Activated T-cell treated with anti-CD3 and anti-CD28 coated beads for 1 hour (primary cell): Measurements from ENCODE around the gene MSRB1.

Experiments used
- DNase-seq: peaks from one replicate; pipeline ENCODE4 v3.0.0-alpha.2; 2020; ENCODE audit warnings: low read depth

The MSRB1 gene, protein sequence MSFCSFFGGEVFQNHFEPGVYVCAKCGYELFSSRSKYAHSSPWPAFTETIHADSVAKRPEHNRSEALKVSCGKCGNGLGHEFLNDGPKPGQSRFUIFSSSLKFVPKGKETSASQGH

DNA sequence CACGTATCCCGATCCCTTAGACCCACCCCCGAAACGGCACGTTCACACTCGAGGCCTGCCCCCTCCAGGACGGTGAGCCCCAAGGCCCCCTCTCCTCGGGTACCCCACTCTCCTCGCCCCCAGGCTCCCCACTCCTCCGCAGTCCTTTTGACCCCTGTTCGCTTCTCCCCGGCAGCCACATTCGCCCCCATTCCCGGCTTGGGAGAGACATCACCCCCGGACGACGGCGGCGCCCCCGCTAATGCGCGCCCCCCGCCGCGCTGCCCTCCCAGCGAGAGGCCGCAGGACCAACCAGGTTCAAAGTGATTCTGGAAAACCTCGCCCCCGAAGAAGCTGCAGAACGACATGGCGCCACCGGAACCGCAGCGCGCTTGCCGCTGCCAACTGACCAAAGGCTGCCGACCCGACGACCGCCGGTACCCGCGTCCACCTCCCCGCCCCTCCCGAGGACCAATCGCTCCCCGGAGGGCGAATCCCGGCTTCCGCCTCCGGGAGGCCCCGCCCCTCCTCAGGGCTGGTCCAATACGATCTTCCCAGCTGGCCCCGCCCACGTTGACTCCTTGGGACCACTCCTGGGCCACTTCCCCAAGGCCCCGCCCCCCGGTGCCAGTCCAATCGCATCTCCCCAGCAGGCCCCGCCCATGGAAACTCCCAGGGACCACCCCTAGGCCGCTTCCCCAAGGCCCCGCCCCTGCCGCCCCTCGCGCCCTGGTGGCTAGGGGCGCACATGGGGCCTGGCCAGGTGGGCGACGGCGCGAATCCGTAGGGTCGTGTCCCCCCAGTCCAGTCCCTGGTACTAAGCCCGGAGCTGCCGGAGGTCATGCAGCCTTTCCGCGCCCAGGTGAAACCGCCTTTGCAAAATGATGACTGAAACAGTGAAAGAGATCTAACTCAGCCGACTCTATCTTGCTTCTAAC, at the start of gene MSRB1:
TSS of gene MSRB1 (minus strand) at position 390 of the 917 bp plus-strand sequence. CDS start at position 347, 43 bp downstream.
- DNase-seq, result peak; percentile 99

DNA sequence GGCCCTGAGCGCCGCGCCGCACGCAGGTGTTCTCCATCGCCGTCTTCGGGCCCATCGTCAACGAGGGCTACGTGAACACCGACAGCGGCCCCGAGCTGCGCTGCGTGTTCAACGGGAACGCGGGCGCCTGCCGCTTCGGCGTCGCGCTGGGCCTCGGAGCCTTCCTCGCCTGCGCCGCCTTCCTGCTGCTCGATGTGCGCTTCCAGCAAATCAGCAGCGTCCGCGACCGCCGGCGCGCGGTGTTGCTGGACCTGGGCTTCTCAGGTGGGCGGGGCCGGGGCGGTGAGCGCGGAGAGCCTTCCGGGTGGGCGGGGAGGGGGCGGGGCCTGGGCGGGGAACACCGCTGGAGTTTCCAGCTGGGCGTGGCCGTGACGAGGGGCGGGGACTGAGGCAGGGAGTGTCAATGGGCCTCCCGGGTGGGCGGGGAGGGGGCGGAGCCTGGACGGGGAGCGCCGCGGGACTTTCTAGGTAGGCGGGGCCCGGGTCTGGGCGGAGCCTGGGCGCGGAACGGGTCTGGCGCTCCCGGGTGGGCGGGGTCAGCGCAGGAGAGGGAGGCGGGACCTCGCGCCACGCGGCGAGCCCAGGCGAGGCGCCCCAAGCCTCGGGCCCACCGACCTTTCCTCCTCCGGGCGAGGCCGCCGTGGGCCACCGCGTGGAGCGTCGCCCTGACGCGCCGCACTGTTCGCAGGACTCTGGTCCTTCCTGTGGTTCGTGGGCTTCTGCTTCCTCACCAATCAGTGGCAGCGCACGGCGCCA, 49.1 kb upstream of the MSRB1 start:
- peak; percentile 99 for DNase-seq

DNA sequence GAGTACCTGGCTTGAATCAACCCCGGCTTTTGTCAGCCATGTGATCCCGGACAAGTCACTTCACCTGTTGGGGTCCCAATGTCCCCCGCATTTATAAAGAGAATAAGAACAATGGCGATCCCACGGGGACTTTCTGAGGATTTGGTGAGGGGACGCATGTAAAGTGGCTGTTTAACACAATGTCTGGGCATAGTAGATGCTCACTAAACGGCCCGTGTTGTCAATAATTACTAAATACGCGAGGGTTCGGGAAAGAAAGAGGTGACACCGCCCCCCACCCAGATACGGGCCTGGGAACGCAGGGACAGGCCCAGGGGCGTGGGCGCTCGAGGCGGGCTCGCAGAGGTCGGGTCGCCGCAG, 48.6 kb upstream of the MSRB1 start:
- DNase-seq, result no peak

DNA sequence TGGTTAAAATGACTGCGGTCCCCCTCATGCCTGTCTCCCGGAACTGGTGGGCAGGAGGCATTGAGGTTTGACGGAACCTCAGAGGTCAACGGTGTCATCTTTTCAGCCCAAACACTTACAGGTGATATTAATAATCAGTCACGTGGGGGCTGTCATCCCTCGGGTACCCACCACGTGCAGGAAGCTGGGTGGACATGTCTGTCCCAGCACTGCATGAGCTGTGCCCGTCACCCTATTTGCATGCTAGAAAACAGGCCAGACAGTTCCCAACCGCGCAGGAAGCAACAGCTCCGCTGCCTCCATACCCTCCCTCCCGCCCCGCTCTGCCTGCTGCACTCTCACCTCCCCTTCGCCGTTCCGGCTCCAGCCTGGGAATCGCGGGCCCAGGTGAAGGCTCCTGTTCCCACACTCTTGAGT, 48.1 kb upstream of the MSRB1 start:
- peak; percentile 35 for DNase-seq

DNA sequence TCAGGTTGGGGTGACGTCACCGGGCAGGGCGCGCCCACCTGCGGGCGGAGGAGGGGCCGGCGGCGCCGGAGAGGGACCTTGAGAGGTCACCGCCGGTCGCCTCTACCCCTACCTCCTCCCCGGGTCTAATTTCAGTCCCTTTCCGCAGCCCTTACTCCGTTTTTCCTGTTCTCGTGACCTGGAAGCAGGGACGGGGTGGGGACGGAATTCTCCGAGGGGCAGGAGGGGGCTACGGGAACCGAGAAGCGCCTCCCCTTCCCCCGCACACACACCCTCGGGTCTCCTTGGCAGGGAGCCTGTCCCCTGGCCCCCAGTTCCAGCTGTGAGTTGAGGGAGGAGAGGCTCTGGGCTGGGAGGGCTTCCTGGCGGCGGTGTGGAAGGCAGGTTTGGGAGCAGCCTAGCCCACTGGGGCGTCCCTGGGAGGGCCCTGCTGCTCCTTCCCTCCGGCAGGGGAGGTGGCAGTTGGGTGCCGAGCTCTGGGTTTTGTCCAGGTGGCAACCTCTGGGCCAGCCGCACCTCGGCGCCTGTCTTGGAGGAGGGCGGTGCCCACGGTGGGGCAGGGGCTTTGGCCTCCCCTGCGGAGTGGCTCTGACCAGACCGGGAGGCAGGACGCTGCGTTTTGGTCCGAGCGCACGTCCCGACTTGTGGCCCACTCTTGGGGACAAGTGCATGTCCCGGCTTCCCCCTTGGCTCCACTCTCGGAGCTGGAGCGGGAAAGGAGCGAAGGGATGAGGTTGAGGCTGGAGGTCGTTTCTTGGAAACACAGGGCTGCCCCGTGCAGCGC, 47.5 kb upstream of the MSRB1 start:
- no peak for DNase-seq

DNA sequence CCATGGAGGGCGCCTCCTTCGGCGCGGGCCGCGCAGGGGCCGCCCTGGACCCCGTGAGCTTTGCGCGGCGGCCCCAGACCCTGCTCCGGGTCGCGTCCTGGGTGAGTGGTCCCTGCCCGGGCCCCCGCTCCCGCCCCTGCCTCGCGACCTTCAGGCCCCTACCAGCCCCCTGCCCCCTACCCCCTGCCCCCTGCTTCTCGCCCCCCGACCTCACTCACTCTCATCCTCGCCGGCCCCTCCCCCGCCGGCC, 47.0 kb upstream of the MSRB1 start:
- DNase-seq, result no peak

DNA sequence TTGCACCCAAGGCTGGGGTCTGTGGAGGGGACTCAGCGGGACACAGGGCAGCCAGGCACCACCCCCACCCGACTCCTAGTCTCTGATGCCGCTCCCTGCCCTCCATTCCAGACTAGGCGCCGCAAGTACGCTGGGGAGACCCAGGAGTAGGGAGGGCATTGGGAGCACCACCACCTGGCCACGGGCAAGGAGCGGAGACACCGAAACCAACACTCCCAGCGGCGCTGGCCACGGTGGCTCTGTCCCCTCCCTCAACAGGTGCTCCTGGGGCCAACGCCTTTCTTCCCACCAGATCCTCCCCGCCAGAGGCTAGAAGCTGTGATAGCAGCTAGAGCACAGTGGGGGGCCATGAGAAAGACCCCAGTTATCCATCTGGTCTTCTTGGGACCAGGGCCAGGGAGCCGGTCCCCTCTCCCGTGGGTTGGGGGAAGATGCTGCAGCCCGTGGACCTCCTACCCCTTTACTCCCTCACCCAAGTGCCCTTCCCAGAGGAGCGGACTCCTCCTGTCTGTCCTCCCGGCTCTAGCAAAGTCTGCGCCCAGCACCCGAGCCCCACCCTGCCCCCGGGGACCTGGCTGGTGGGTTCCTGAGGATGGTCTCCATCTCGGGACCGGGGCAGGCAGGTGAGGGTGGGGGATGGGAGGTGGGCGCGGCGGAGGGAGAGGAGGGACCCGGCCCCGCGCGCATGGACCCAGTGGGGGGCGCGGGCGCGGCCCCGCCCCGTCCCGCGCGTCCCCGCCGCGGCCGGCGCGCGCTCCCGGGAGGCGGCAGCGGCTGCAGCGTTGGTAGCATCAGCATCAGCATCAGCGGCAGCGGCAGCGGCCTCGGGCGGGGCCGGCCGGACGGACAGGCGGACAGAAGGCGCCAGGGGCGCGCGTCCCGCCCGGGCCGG, 46.5 kb upstream of the MSRB1 start, which contains the start of gene SYNGR3:
TSS of gene SYNGR3 (plus strand) at position 762 of the 892 bp plus-strand sequence. CDS start 133 bp downstream, outside the sequence.
- DNase-seq, result no peak

DNA sequence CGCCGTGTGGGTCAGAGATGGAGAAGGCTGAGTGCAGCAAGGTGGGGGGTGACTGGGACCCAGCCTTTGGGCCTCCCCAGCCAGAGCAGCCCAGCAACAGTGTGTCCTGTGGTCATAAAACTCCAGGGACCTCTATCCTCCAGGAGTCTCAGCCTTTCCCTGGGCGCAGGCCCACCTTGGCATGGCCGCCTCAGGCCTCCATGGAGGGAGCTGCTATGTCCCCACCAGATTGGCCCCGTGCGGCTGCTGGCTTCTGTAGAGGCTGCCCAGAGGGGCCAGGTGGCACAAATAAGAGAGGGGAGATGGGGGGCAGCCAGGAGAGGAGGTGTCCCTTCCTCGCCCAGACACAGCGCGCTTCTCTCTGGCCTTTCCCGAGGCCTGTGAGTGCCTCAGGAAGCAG, 44.2 kb upstream of the MSRB1 start:
- DNase-seq, result no peak

DNA sequence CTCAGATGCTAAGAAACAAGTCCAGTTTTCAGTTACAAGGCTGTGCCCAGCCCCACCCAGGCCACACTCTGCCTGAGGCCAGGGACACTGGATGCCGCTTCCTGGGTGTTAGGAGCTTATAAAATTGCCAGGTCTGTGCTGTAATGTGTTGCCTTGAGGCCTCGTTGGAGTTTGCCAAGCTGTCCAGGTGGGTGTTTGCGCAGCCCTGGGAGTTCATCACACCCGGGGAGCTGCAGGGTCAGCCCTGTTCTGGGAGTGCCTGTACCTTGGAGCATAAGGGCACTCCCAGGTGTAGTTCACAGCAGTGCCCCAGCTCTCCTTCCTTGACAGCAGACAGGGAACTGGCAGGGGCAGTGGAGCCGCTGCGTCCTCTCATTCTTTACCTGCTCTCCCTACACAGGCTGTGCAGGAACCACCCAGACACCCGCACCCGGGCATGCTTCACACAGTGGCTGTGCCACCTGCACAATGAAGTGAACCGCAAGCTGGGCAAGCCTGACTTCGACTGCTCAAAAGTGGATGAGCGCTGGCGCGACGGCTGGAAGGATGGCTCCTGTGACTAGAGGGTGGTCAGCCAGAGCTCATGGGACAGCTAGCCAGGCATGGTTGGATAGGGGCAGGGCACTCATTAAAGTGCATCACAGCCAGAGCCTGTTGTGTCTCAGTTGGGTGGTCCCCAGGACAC, 42.6 kb upstream of the MSRB1 start:
- DNase-seq, result no peak

DNA sequence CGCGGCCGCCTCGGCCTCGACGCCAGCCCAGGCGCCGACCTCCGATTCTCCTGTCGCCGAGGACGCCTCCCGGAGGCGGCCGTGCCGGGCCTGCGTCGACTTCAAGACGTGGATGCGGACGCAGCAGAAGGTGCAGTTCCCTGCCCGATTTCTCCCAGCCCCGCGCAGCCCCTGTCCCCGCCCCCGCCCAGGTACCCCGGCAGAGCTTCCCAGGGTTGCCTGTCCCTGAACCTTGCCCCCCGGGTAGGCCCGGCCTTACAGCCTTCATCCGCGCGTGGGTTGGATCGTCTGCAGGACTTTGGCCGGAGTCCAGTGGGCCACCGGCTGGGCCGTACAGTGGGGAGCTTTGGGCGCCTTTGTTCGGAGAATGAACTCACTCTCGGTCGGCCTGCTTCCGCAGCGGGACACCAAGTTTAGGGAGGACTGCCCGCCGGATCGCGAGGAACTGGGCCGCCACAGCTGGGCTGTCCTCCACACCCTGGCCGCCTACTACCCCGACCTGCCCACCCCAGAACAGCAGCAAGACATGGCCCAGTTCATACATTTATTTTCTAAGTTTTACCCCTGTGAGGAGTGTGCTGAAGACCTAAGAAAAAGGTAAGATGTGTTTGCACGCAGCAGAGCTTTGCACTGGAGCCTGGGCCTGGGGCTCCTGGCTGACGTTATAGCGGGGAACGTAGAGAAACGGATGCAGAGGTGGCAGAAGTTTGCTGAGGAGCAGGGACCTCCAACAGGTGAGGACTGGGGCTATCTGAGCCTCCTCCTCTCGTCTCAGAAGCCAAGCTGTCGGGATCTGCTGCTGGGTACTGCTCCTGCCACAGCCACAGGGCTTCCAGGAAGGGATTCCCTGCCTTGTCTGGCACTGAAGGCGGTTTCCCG, 41.6 kb upstream of the MSRB1 start:
- DNase-seq, result no peak

DNA sequence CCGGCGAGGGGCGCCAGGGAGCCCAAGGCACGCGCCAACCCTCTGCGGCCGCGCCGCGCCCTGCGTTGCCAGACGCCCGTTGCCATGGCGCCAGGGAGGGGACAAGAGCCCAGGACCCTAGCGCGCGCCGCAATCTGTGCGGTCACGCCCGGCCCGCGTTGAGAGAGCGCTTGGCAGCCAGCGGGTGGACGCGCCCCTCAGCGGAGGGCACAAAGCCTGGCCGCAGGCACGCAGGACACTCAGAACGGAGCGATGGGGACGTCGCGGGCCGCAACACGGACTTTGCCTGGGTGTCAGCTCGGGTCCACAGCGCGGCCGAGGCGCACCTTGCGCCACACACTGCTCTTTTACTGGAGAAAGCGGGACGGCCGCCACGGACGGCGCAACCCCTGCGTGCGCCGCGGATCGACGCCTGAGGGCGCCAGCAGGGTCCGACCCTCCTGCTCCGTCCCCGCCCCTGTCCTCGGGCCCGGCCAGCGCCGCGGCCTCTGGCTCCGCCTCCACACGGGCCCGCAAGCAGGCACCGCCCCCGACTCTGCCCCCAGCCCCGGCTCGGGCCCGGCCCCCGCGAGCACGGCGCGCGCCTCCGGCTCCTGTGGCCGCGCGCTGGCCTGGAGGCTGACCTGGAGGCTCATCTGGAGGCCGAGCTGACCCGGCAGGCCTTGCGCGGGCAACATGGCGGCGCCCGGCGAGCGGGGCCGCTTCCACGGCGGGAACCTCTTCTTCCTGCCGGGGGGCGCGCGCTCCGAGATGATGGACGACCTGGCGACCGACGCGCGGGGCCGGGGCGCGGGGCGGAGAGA, 40.7 kb upstream of the MSRB1 start, which contains the start of gene GFER:
TSS of gene GFER (plus strand) at position 650 of the 803 bp plus-strand sequence. CDS start at position 676, 26 bp downstream.
- peak; percentile 40 for DNase-seq

DNA sequence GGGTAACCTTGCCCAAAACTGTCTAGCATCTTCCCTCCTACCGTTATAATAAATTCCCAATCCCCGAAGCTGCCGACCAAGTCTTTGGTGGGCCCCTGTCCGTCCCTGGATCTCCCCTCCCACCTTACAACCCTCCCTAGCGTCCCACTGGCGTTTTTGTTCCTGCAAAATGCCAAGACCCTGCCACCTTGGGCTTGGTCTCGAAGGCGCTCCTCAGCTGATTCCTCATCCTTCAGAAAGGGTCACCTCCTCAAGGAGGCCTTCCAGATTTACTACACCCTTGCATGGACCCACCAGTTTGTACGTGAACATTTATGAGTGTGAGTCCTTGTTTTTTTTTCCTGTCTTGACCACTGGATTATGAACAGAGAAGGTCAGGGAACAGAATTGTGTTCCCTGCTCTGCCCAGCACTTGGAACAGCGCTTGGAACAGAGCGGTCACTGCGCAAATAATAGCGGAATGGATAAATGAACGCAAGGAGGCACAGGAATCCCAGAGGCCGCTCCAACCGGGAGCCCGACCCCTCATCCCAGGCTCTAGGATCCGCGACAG, 40.1 kb upstream of the MSRB1 start:
- DNase-seq, result no peak

DNA sequence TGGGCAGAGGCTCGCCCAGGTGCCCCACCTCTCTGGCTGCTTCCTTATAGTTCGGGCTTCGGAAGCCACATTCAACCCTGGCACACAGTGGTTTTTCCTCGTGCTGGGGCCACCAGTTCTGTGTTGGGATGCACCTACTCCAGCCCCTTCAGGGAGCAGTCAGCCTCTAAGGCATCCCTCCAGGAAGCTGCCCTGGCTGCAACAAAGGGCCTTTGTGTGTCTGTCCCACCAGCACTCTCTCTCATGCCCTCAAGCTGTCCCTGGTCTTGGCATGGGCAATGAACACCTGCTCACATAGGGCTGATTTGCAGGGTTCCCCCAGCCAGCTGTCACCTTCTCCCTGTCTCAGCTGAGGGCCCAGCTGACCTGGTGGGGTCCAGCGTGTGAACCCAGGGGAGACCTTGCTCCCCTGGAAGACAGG, 39.0 kb upstream of the MSRB1 start:
- DNase-seq, result no peak

DNA sequence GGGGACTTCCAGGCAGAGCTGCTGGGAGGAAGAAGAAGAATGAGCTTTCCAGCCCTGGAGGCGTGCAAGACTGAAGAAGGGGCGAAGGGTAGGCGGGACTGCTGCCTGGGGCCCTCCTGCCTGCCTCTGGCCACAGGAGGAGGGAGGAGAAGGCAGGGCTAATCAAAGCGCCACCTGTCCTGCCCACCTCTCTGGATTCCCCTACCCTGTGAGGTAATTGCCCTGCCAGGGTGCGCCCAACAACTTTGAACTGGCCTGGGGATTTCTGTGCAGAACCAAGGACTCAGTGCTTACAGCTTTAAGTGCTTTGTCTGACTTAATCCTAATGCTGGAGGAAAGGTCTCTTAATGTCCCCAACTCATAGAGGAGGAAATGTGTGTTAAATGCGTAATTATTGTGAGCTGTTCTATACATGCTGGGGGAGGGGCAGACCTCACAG, 38.4 kb upstream of the MSRB1 start, which contains the start of gene NOXO1:
TSS of gene NOXO1 (minus strand) at position 72 of the 439 bp plus-strand sequence. CDS start 290 bp downstream, outside the sequence.
- DNase-seq, result no peak

DNA sequence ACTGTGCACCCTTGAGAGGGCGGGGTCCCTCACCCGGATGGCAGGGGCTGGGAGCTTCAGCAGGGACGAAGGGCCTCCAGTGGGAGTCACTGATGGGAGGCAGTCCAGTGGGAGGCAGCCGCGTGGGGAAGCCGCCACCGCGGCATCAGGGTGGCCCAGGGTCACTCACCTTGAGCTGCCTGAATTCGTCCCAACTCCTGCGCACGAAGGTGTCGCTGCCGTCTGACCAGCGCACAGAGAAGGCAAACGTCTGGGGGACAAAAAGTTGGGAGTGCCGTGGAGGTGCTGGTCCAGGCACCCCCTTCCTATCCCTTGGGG, 37.7 kb upstream of the MSRB1 start:
- DNase-seq, result no peak

DNA sequence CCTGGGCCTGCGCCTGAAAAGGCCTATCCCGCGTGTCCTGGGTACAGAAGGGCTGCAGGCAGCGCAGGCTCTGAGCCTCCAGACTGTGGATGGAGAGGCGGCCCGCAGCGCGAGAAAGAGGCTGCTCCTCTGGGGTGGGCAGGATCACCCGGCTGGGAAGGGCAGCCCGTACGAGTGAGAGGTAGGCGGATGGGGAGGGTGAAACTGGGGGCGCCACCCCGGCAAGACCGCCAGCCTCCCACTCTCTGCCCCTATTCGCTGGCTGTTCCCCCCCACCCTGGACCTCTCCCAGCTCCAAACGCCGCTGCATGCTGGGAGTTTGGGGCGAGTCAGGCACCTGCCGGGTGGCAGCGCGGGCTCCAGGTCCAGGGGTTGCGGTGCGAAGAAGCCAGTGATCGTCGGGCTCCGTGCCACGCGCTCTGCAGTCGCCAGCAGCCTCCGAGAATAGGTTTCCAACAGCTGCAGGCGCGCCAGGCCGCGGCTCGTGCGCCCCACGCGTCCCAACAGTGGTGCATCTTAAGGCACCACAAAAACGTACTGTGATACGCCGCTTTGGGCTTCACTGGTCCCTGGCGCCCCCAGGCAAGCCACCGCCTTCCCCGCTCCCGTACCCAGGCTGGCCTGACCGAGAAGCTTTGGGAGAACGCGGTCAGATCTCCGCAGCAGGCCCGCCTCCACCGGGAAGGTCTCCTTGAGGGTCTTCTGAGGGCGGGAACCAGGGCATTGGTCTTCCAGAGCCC, 37.2 kb upstream of the MSRB1 start:
- DNase-seq, result no peak

DNA sequence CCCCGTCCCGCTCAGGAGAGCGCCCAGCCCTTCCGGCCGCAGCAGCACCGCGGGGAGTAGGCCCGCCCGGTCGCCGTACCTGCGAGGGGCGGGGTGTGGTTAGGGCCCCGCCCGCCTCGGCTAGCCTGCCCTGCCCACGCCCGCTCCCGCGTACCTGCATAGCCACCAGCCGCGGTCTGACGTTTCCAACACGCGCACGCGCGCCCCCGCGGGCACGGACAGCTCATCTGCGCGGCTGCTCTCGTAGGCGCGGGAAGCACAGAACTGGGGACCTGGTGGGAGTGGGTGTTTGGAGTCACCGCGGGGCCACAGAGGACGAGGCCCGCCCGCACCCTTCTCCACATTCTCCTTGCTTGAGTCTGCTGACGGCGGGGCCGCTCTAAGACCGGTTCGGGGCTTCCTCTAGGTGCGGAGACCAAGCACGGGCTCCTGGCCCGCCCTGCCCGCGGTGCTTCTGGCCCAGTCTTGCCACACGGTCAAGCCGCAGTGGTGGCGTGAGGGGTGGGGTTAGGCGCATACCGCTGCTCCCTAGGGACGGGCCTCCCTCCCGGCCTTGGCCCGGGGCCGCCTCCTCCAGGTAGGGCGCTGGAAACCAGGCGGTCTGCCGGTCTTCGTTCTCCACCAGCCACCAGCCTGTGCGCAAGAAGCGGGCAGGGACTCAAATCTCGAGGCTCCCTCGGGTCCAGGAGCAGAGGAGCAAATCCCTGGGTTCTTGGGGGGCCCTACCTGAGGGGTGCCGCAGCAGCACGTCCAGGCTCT, 36.5 kb upstream of the MSRB1 start:
- no peak for DNase-seq
